H1 (cell line): ENCODE measurements around the gene NAP1L3.

Source experiments
- EP300 ChIP-seq, 2 experiments: IDR thresholded peaks; 1 replicate in 1 of 2; 2 replicates in 1 of 2; pipeline ENCODE4 v1.6.1; 2011 to 2012; ENCODE audit warnings: low read depth in 2 of 2, low read length in 2 of 2, mild to moderate bottlenecking in 2 of 2, borderline replicate concordance in 1 of 2, inconsistent platforms in 1 of 2, moderate library complexity in 1 of 2
- GABPA ChIP-seq: IDR thresholded peaks from 2 replicates; pipeline ENCODE4 v1.6.1; 2011; ENCODE audit warnings: mild to moderate bottlenecking, low read length, moderate library complexity, borderline replicate concordance; ENCODE audit not compliant: insufficient read depth
- MAFK ChIP-seq: IDR thresholded peaks from 2 replicates; pipeline ENCODE4 v1.6.1; 2012; ENCODE audit warnings: low read depth, mild to moderate bottlenecking, improper control_type of control experiment, low read length
- POLR2A ChIP-seq, 2 experiments: IDR thresholded peaks; 1 replicate in 1 of 2; 2 replicates in 1 of 2; pipeline ENCODE4 v1.6.1; 2011; ENCODE audit warnings: low read depth in 2 of 2, low read length in 2 of 2, mild to moderate bottlenecking in 2 of 2; ENCODE audit errors: control extremely low read depth in 1 of 2
- TAF7 ChIP-seq: optimal IDR thresholded peaks from 2 replicates; pipeline ENCODE3; 2011; ENCODE audit warnings: low read depth, mild to moderate bottlenecking, inconsistent platforms, low read length, moderate library complexity, borderline replicate concordance
- TF ChIP-seq, protein P1 (sequence below): IDR thresholded peaks from 2 replicates; pipeline ENCODE4 v1.6.1; 2011; ENCODE audit warnings: low read length, improper control_type of control experiment

- TF ChIP-seq, protein P1, sequence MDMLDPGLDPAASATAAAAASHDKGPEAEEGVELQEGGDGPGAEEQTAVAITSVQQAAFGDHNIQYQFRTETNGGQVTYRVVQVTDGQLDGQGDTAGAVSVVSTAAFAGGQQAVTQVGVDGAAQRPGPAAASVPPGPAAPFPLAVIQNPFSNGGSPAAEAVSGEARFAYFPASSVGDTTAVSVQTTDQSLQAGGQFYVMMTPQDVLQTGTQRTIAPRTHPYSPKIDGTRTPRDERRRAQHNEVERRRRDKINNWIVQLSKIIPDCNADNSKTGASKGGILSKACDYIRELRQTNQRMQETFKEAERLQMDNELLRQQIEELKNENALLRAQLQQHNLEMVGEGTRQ = no peak
- TF ChIP-seq POLR2A (IDR thresholded peaks at IDR 0.05; ENCODE audit: control extremely low read depth in 1 of 2, low read depth in 2 of 2, low read length in 2 of 2) (no peak), EP300 (IDR thresholded peaks at IDR 0.05; ENCODE audit: borderline replicate concordance in 1 of 2, low read depth in 2 of 2, low read length in 2 of 2) (no peak), MAFK (no peak), GABPA (no peak), TAF7 (no peak)
Measured at GRCh38 chrX:93637591-93637990, 35.8 kb downstream of the NAP1L3 start.
